Activated CD8-positive, alpha-beta memory T cell treated with anti-CD3 and anti-CD28 coated beads, Interleukin-2, amount 50 U/mL, for 4 hours (primary cell): Measurements from ENCODE around the gene CD2.
A peak's percentile ranks its signal among the peaks of the same experiment; 100 is the strongest.

Source experiments
- DNase-seq: peaks from one replicate; pipeline ENCODE4 v3.0.0-alpha.2; 2020

Gene CD2

GRCh38 chr1:116754198-116754977, at the start of gene CD2:
CD2 (plus strand) TSS chr1:116754430; CDS start chr1:116754493, 63 bp downstream.
- DNase-seq = peak; percentile 59

DNA sequence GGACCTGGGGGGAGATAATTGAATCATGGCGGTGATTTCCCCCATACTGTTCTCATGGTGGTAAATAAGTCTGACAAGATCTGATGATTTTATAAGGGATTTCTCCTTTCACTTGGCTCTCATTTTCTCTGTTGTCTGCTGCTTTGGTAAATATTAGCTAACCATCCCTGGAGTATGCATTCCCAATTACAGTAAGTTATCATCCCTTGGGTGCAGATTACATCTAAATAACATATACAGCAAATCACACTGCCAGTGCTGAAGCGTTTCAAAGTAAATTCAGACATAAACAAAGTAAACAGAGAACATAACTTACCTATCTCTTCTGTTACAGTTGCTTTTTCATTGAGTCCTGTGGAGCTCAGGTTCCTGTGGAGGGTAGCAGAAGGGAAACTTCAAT, 48.1 kb upstream of the CD2 start:
- DNase-seq = no peak

- DNase-seq = no peak
Observed at GRCh38 chr1:116706841-116707240, 47.4 kb upstream of the CD2 start.

GRCh38 chr1:116708255-116708900, 45.9 kb upstream of the CD2 start:
- DNase-seq = no peak

- no peak for DNase-seq
Observed at GRCh38 chr1:116709666-116710167, 44.5 kb upstream of the CD2 start.

- DNase-seq = no peak
Observed at GRCh38 chr1:116710420-116711262, 43.6 kb upstream of the CD2 start.

DNA sequence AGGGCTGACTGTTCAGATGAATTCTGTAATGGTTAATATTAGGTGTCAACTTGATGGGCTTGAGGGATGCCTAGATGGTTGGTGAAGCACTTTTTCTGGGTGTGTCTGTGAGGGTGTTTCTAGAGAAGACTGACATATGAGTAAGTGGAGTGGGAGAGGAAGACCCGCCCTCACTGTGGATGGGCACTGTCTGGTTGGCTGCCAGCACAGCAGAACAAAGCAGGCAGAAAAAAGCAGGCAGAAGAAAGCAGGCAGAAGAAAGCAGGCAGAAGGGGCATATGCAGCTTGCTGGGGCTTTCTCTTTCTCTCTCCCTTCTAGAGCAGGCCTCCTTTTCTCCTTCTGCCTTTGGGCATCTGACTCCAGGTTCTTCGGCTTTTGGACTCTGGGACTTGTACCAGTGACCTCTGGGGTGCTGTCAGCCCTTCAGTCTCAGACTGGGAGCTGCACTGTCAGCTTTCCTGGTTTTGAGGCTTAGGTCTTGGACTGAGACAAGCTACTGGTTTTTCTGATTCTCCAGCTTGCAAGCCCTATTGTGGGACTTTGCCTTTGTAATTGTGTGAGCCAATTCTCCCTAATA, 42.9 kb upstream of the CD2 start:
- DNase-seq = no peak

GRCh38 chr1:116712510-116712909, 41.7 kb upstream of the CD2 start:
- no peak for DNase-seq

DNA sequence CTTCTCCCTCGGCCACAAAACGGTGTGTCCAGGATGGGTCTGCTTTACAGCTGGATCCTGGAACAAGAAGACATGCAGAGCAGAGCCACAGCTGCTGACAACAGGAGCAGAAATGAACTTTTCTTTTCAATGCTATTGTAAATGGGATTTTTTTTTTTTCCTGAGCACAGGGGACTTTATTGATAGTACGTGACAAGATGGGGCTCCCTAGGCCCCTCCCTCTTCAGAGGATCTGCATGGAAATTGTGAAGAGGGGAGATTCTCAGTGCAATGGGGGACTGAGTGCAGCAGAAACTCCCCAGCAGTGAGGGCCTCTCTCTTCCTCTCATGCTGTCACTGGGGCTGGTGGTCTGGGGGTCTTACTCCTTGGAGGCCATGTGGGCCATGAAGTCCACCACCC, 40.8 kb upstream of the CD2 start:
- DNase-seq = no peak

GRCh38 chr1:116716391-116716790, 37.8 kb upstream of the CD2 start:
- DNase-seq = no peak

GRCh38 chr1:116717318-116717717, 36.9 kb upstream of the CD2 start:
- no peak for DNase-seq

- DNase-seq = no peak
Observed at GRCh38 chr1:116720364-116721038, 33.7 kb upstream of the CD2 start.

- DNase-seq = no peak
Observed at GRCh38 chr1:116721039-116721405, 33.2 kb upstream of the CD2 start.

DNA sequence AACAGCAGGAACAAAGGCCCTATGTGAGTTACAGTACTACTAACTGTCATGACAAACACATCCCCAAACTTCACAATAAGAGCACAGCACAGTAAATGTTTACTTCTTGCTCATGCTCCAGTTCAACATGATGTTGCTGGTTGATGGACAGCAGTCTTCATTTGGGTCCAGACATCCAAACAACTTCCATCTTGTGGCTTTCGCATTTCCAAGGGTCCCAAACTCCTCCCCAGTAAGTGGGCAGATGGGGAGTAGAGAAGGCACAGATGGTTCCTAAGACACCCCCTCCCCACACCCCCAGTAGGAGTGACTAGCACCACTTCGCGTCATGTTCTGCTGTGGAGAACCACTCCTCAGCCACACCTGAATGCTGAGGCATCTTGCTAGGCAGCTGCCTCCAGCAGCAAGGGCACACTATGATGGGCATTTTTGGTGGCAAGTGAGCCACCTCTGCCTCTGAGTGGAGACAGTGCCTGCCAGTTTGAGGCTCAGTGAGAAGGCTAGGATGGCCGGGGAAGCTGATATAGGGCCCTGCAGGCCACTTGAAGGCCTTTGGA, 32.7 kb upstream of the CD2 start:
- DNase-seq = no peak

DNA sequence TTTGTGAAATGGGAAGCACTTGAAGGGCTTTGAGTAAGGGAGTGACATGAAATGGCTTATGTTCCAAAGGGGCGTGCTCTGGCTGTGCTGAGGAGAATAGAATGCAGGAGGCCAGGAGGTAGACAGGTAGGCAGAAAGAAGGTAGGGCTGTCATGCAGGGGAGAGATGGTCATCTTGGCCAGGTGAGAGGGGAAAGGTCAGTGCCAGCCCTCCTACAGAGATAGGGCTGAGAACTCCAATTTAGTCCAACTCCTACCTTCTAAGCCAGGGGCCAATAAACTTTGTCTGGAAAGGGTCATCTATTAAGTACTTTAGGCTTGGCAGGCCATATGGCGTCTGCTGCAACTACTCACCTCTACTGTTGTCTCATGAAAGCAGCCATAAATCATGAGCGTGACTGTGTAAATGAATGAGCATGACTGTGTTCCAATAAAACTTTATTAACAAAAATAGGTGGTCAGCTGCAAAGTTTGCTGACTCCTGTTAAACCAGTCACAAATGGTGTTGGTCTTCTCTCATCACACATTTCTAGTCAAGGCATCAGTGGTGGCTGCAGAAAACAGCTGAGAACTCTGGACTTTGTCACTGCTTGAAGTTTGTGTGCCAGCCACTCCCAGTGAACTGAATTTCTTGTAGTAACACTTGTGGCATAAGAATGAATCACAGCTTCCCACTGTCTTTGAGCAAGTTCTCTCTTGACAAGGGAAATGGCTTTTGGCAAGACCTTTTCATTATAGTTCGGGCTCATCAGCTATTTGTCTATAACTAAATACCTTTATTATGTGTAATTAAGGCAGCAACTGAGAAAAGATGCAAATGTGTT, 32.0 kb upstream of the CD2 start:
- DNase-seq = no peak

DNA sequence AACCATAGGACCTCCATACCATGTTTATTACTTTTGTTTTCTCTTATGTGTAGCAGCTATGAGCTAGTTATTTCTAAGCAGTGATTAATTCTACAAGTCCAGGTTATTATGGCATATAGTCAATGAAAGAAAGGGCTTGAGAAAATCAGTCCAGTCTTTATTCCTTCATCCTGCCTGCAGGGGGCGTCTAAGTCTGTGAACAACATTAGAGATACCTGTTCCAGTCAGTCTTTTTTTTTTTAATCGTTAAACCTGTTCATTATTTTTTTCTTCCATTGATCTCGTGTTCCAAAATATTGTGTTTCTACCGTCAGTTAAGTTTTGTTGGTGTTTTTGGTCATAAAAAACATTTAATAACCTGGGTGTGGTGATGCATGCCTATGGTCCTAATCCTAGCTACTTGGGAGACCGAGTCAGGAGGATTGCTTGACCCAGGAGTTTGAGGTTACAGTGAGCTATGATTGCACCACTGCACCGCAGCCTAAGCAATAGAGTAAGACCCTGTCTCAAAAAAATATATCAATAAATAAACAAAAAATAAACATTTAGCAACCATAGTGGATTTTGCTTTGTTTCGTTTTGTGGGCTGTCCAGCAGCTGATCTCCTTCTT, 29.4 kb upstream of the CD2 start:
- peak; percentile 85 for DNase-seq

- DNase-seq = no peak
Observed at GRCh38 chr1:116725798-116726197, 28.4 kb upstream of the CD2 start.

DNA sequence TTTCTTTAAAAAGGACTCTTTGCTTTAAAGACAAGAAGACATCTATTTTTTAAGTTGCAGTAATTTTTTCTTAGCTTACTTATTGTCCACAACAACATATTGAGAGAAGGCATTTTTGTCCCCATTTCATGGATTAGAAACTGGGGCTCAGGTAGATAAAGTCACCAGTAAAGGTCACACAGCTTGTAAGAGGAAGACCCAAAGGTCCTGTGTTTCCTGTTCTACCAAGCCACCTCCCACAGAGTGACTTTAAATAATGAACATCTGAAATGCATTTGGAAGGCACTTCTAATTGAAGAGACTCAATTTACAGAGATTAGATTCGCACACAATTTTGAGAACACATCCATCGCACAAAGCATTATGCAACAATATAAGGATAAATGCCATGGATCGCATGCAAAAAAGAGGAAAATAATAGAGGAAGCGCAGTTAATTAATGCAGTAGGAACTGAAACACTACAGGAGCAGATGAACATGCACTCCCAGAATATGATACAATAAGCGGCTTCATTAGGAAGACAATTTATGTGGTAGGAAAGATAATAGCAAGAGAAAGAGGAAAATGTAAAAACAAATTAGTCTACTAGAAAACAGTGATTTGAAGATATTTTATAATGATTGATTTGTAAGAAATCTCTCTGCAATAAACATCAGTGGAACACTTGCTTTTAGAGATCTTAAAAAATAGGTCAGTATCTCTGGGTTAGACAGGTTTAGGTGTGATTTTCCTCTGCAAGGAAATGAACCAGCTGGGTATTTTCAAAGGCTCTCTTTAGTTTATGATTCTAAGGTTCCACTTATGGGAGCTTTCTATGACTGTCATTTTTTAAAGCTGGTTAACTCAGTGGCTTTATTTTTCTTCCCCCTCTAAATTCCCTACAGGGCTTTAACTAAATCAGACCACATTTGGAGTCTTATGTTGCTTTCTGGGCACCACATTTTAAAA, 27.1 kb upstream of the CD2 start:
- no peak for DNase-seq

DNA sequence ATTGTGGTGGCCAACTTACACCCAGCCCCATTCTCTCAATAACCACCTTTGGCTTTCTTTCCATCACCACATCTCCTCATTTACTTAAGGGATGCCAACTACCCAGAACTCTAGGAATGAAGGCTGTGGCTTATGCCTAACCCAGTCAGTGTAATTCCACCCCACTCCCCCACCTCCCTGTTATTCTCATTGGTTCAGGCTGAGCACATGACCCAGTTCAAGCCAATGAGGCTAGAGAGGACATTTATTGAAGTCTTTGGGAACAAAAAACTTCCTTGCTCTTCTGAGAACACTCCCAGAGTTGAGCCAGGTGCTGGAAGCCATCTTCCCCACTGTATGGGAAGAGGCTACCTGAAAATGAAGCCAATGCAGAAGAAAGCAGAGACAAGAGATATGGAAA, 22.8 kb upstream of the CD2 start:
- DNase-seq = no peak

DNA sequence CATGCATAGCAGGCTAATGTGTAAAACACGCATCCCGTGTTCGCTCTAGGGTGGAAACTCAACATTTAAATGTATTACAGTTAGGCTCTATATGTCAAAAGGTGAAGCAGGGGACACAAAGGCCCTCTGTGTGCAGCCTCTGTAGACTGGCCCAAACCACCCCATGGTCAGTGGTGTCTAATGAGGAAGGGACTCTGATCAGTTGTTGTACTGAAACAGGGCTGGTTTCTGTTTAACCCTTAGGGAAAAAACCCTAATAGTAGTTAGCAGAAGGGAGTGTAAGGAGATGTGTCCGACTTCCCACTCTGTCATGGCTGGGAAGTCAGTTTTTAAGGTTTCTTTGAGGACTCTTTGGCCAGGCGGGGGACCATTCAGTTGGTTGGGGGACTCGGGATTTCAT, 21.5 kb upstream of the CD2 start:
- DNase-seq = no peak
